K562 (cell line): ENCODE data around the gene ILF3.

ENCODE experiments used
- ELF4 ChIP-seq: fragments of 450-650 bp; formaldehyde crosslinking; IDR thresholded peaks from 2 replicates; pipeline ENCODE4 v1.4.0; 2022; ENCODE audit warnings: missing genetic modification characterization
- ZNF561 ChIP-seq: fragments of 450-650 bp; formaldehyde crosslinking; conservative IDR thresholded peaks from 2 replicates; pipeline ENCODE4 v1.4.0; 2020; ENCODE audit warnings: mild to moderate bottlenecking, moderate library complexity

- no peak for TF ChIP-seq ZNF561 (CRISPR knock-in tag)
- TF ChIP-seq ELF4 (CRISPR knock-in tag): no peak
These were observed 38.6 kb upstream of the ILF3 start for GRCh38 chr19:10615429-10616023.
